GM12864 (cell line): ENCODE data around the gene IQGAP2.

Source experiments
- DNase-seq: peaks from one replicate; pipeline ENCODE4 v3.0.0-alpha.2; 2011; ENCODE audit warnings: low read depth
- H3K4me3 ChIP-seq: 2 replicates; pipeline ENCODE4 v1.5.1; 2011; ENCODE audit warnings: mild to moderate bottlenecking, low read depth, low read length, control low read depth
- TF ChIP-seq, protein P1 (sequence below): IDR thresholded peaks from 2 replicates; pipeline ENCODE4 v1.5.1; 2011; ENCODE audit warnings: low read depth, mild to moderate bottlenecking, moderate library complexity, low read length, control low read depth, inconsistent platforms; ENCODE audit errors: missing control alignments

The IQGAP2 gene, protein sequence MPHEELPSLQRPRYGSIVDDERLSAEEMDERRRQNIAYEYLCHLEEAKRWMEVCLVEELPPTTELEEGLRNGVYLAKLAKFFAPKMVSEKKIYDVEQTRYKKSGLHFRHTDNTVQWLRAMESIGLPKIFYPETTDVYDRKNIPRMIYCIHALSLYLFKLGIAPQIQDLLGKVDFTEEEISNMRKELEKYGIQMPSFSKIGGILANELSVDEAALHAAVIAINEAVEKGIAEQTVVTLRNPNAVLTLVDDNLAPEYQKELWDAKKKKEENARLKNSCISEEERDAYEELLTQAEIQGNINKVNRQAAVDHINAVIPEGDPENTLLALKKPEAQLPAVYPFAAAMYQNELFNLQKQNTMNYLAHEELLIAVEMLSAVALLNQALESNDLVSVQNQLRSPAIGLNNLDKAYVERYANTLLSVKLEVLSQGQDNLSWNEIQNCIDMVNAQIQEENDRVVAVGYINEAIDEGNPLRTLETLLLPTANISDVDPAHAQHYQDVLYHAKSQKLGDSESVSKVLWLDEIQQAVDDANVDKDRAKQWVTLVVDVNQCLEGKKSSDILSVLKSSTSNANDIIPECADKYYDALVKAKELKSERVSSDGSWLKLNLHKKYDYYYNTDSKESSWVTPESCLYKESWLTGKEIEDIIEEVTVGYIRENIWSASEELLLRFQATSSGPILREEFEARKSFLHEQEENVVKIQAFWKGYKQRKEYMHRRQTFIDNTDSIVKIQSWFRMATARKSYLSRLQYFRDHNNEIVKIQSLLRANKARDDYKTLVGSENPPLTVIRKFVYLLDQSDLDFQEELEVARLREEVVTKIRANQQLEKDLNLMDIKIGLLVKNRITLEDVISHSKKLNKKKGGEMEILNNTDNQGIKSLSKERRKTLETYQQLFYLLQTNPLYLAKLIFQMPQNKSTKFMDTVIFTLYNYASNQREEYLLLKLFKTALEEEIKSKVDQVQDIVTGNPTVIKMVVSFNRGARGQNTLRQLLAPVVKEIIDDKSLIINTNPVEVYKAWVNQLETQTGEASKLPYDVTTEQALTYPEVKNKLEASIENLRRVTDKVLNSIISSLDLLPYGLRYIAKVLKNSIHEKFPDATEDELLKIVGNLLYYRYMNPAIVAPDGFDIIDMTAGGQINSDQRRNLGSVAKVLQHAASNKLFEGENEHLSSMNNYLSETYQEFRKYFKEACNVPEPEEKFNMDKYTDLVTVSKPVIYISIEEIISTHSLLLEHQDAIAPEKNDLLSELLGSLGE (N-terminal part only)

DNA sequence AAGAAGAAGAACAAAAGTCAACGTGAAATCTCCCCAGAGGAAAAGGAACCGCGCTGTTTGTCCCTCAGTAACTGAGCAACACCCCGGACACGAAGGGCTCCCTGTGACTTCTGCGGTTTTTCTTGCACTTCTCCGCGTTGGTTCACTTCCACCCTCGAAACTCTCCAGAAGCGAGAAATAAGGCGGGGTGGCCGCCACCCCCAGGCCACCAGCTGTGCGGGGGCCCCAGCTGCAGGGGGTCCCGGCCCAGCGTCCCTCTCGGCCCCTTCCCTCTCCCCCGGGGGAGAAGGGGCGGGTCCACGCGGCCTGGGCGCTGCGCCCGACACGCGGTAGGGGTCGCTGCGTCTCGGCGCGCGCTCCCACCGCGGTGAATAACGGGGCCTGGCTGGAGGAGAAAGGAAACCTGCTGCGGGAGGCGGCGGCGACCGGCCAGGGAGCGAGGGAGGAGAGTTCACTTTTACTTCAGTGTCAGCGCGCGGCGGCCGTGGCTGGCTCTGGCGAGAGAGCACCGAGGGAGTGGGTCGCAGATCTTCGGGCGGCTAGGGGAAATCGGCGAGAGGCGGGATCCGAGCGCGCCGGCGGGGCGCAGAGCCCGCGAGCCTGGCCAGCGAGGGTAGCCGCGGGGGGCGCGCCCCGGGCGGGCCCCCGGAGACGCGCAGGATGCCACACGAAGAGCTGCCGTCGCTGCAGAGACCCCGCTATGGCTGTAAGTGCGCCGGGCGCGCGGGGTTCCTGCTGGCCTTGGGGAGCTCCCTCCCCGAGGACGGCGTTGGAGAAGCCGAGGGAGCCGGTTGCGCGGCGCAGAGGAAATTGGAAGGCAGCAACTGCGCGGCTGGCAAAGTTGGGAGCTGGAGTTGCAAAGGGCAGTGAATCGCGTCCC, at the start of gene IQGAP2:
IQGAP2 (plus strand) TSS at position 400 of the 880 bp plus-strand sequence; CDS start at position 661, 261 bp downstream.
- peak within 1 kb of the TSS; percentile 84 for H3K4me3 ChIP-seq
- TF ChIP-seq, protein P1, sequence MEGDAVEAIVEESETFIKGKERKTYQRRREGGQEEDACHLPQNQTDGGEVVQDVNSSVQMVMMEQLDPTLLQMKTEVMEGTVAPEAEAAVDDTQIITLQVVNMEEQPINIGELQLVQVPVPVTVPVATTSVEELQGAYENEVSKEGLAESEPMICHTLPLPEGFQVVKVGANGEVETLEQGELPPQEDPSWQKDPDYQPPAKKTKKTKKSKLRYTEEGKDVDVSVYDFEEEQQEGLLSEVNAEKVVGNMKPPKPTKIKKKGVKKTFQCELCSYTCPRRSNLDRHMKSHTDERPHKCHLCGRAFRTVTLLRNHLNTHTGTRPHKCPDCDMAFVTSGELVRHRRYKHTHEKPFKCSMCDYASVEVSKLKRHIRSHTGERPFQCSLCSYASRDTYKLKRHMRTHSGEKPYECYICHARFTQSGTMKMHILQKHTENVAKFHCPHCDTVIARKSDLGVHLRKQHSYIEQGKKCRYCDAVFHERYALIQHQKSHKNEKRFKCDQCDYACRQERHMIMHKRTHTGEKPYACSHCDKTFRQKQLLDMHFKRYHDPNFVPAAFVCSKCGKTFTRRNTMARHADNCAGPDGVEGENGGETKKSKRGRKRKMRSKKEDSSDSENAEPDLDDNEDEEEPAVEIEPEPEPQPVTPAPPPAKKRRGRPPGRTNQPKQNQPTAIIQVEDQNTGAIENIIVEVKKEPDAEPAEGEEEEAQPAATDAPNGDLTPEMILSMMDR = peak; percentile 72
- peak; percentile 90 for DNase-seq

DNA sequence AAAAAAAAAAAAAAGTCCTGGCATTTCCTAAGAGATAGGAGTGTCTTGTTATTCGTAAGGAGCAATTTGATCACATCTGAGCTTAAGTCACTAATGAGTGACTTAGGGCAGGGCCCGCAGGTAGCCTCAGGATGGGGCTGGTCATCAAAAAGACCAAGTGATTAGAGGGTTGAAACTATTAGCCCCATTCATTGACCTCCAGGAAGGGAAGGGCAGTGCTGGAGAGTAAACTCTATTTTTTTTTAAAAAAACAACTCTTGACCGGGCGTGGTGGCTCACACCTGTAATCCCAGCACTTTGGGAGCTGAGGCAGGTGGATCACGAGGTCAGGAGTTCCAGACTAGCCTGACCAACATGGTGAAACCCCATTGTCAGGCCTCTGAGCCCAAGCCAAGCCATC, 46.2 kb upstream of the IQGAP2 start:
- TF ChIP-seq, protein P1 = no peak
- no peak for DNase-seq
- no peak overlapping the region for H3K4me3 ChIP-seq

- no peak for DNase-seq
- H3K4me3 ChIP-seq = no peak overlapping the region
- TF ChIP-seq, protein P1 = no peak
Observed at GRCh38 chr5:76363352-76364225, 39.5 kb upstream of the IQGAP2 start.

DNA sequence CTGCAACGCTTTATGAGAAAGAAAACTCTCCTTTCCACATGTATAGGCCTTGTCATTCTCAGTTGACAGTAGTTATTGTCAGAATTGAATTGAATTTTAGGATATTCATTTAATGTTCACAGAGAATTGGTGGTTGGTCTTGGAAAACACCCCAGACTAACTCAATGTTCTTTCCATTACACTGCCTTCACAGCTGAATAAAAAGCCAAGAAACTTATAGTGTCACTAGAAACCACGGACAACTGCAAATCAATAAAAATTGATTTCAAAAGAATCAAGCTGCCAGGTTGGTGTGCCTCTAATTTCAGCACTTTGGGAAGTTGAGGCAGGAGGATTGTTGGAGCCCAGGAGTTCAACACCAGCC, 38.9 kb upstream of the IQGAP2 start:
- TF ChIP-seq, protein P1 = no peak
- no peak for DNase-seq
- no peak overlapping the region for H3K4me3 ChIP-seq

- TF ChIP-seq, protein P1 = no peak
- no peak for DNase-seq
- no peak overlapping the region for H3K4me3 ChIP-seq
Observed at GRCh38 chr5:76365561-76365960, 37.5 kb upstream of the IQGAP2 start.
